Stimulated activated CD8-positive, alpha-beta memory T cell treated with anti-CD3 and anti-CD28 coated beads, Interleukin-12 subunit alpha, Interleukin-12 subunit beta, amount 100 ng/mL, for 24 hours (primary cell): ENCODE data around the gene SLC35F3.
"Not testable (repeated sequence)": the region's sequence is repeated elsewhere in the genome, so short reads cannot be mapped to it uniquely, and the experiment has no call there.

Experiments
- DNase-seq: peaks from one replicate; pipeline ENCODE4 v3.0.0-alpha.2; 2020; ENCODE audit errors: extremely low read depth

Gene SLC35F3

GRCh38 chr1:234141006-234141405 lies 236.5 kb downstream of the SLC35F3 start:
- DNase-seq = no peak

- no peak for DNase-seq
These were observed 239.2 kb downstream of the SLC35F3 start for GRCh38 chr1:234143681-234144080.

- DNase-seq = no peak
These were observed 240.4 kb downstream of the SLC35F3 start for GRCh38 chr1:234144901-234145300.

- no peak for DNase-seq
These were observed 243.9 kb downstream of the SLC35F3 start for GRCh38 chr1:234148350-234148749.

GRCh38 chr1:234148816-234149215 lies 244.3 kb downstream of the SLC35F3 start:
- no peak for DNase-seq

- no peak for DNase-seq
These were observed 244.7 kb downstream of the SLC35F3 start for GRCh38 chr1:234149217-234149616.

- no peak for DNase-seq
These were observed 246.4 kb downstream of the SLC35F3 start for GRCh38 chr1:234150892-234151291.

- not testable (repeated sequence) for DNase-seq
These were observed 247.9 kb downstream of the SLC35F3 start for GRCh38 chr1:234152344-234152743.

GRCh38 chr1:234154320-234155251 lies 250.1 kb downstream of the SLC35F3 start:
- DNase-seq = no peak

- no peak for DNase-seq
These were observed 258.2 kb downstream of the SLC35F3 start for GRCh38 chr1:234162661-234163060.

- DNase-seq = no peak
These were observed 258.9 kb downstream of the SLC35F3 start for GRCh38 chr1:234163267-234163919.

- no peak for DNase-seq
These were observed 259.7 kb downstream of the SLC35F3 start for GRCh38 chr1:234164098-234164709.

- no peak for DNase-seq
These were observed 263.7 kb downstream of the SLC35F3 start for GRCh38 chr1:234168061-234168724.

- no peak for DNase-seq
These were observed 264.8 kb downstream of the SLC35F3 start for GRCh38 chr1:234169161-234169849.

GRCh38 chr1:234170067-234170466 lies 265.6 kb downstream of the SLC35F3 start:
- DNase-seq = no peak

GRCh38 chr1:234170622-234171021 lies 266.1 kb downstream of the SLC35F3 start:
- no peak for DNase-seq

GRCh38 chr1:234173968-234174367 lies 269.5 kb downstream of the SLC35F3 start:
- DNase-seq = no peak

- no peak for DNase-seq
These were observed 270.9 kb downstream of the SLC35F3 start for GRCh38 chr1:234175363-234175762.

- DNase-seq = no peak
These were observed 271.5 kb downstream of the SLC35F3 start for GRCh38 chr1:234176000-234176399.

- not testable (repeated sequence) for DNase-seq
These were observed 272.4 kb downstream of the SLC35F3 start for GRCh38 chr1:234176847-234177246.

GRCh38 chr1:234185438-234185837 lies 281.0 kb downstream of the SLC35F3 start:
- DNase-seq = no peak
